HG03135 (cell line): ENCODE results near the gene ZIC1.

Source experiments
- ATAC-seq: cut with Tn5 transposase; IDR thresholded peaks from one replicate; pipeline ENCODE4 v1.9.1; 2021; ENCODE audit warnings: mild to moderate bottlenecking, moderate library complexity; ENCODE audit not compliant: unreplicated experiment

ZIC1 gene

GRCh38 chr3:147420353-147421183 lies 11.4 kb downstream of the ZIC1 start:
- ATAC-seq, result no peak

- ATAC-seq, result no peak
Observed at GRCh38 chr3:147421184-147421912, 12.2 kb downstream of the ZIC1 start.

- ATAC-seq, result no peak
Observed at GRCh38 chr3:147422196-147422595, 13.0 kb downstream of the ZIC1 start.

- ATAC-seq, result no peak
Observed at GRCh38 chr3:147422601-147423536, 13.7 kb downstream of the ZIC1 start.

GRCh38 chr3:147423537-147423797 lies 14.3 kb downstream of the ZIC1 start:
- no peak for ATAC-seq

- no peak for ATAC-seq
Observed at GRCh38 chr3:147423798-147424580, 14.8 kb downstream of the ZIC1 start.

- ATAC-seq, result no peak
Observed at GRCh38 chr3:147424581-147425387, 15.6 kb downstream of the ZIC1 start.

- ATAC-seq, result no peak
Observed at GRCh38 chr3:147425388-147425850, 16.3 kb downstream of the ZIC1 start.

- ATAC-seq, result no peak
Observed at GRCh38 chr3:147426931-147427330, 17.8 kb downstream of the ZIC1 start.

- ATAC-seq, result no peak
Observed at GRCh38 chr3:147427746-147428145, 18.6 kb downstream of the ZIC1 start.

- no peak for ATAC-seq
Observed at GRCh38 chr3:147428326-147428725, 19.2 kb downstream of the ZIC1 start.

GRCh38 chr3:147428754-147429153 lies 19.6 kb downstream of the ZIC1 start:
- no peak for ATAC-seq

GRCh38 chr3:147431751-147432150 lies 22.6 kb downstream of the ZIC1 start:
- ATAC-seq, result no peak

GRCh38 chr3:147447224-147447623 lies 38.1 kb downstream of the ZIC1 start:
- ATAC-seq, result no peak

- no peak for ATAC-seq
Observed at GRCh38 chr3:147449669-147450068, 40.5 kb downstream of the ZIC1 start.

GRCh38 chr3:147458995-147459704 lies 50.0 kb downstream of the ZIC1 start:
- no peak for ATAC-seq

GRCh38 chr3:147462856-147463255 lies 53.7 kb downstream of the ZIC1 start:
- no peak for ATAC-seq
